ENCODE results near the gene HLCS.

HLCS gene

DNA sequence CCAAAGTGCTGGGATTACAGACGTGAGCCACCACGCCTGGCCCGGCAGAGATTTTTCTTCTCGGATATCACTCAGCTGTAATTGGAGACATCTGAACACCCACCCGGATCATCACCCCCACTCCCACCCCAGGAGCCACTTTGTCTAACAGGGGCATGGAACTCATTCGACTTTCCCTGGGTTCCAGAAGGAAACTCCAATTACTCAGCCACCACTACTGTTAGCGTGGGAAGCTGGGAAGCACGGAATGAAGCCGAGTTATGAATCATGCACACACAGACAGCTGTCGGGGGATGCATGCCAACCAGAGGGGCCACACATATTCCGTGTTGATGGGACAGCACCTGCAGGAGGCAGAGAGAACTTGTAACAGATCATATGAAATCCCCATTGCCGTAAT is 85.2 kb downstream of the HLCS start:
- no peak overlapping the region for H3K4me3 ChIP-seq (ENCODE audit: low read depth, low read length)
- no peaks in the 10 kb centered on the region for H3K9me3 ChIP-seq (ENCODE audit: control insufficient read depth, insufficient read depth, low read depth, low read length)
- CTCF ChIA-PET: interaction anchor here (0.6 kb wide), 1 partner anchor 44 kb away, joined by 3 read pairs; no protein-coding TSS in a partner anchor
- no peak overlapping the region for H3K27ac ChIP-seq (ENCODE audit: extremely low read depth, low read depth, low read length)
- H3K36me3 ChIP-seq (ENCODE audit: control insufficient read depth in 2 of 2, insufficient read depth in 1 of 2, low read length in 2 of 2): 0 out of 3 replicates have a peak, but pooled peaks cover 0 to 3% of the 10 kb centered on the region in 2 experiments
- POLR2A ChIA-PET: no interaction called here
- no peak for TF ChIP-seq ZNF114 (tag by site-specific recombination; IDR thresholded peaks at IDR 0.05)
- no peak for TF ChIP-seq BCL11B (tag by site-specific recombination; IDR thresholded peaks at IDR 0.05; ENCODE audit: low read depth)
- no peak for TF ChIP-seq ZNF768 (tag by site-specific recombination; IDR thresholded peaks at IDR 0.05)
- TF ChIP-seq ZBTB8A (tag by site-specific recombination; IDR thresholded peaks at IDR 0.05): no peak
- TF ChIP-seq EGR2 (tag by site-specific recombination; IDR thresholded peaks at IDR 0.05; ENCODE audit: low read depth): peak; percentile 63
- peak; percentile 38; the same call in 1 of the 2 replicates for TF ChIP-seq ZFHX2 (tag by site-specific recombination; conservative IDR thresholded peaks at IDR 0.05)
- peaks cover 10% of the 10 kb centered on the region for H3K4me1 ChIP-seq (ENCODE audit: control insufficient read depth, insufficient read depth, low read length)

GRCh38 chr21:36879827-36880226 is 86.6 kb downstream of the HLCS start:
- Histone ChIP-seq H3K27ac (ENCODE audit: extremely low read depth, low read depth, low read length) (no peak overlapping the region), H3K4me3 (ENCODE audit: low read depth, low read length) (no peak overlapping the region), H3K9me3 (ENCODE audit: control insufficient read depth, insufficient read depth, low read depth, low read length) (no peaks in the 10 kb centered on the region), H3K36me3 (ENCODE audit: control insufficient read depth in 2 of 2, insufficient read depth in 1 of 2, low read length in 2 of 2) (no peaks in the 10 kb centered on the region), H3K4me1 (ENCODE audit: control insufficient read depth, insufficient read depth, low read length) (peaks cover 10% of the 10 kb centered on the region)
- no peak for TF ChIP-seq KLF7 (tag by site-specific recombination; IDR thresholded peaks at IDR 0.05; ENCODE audit: borderline replicate concordance)
- no peak for TF ChIP-seq ZBTB10 (tag by site-specific recombination; IDR thresholded peaks at IDR 0.05)
- TF ChIP-seq ZNF837 (tag by site-specific recombination; IDR thresholded peaks at IDR 0.05): no peak
- TF ChIP-seq, protein P1, sequence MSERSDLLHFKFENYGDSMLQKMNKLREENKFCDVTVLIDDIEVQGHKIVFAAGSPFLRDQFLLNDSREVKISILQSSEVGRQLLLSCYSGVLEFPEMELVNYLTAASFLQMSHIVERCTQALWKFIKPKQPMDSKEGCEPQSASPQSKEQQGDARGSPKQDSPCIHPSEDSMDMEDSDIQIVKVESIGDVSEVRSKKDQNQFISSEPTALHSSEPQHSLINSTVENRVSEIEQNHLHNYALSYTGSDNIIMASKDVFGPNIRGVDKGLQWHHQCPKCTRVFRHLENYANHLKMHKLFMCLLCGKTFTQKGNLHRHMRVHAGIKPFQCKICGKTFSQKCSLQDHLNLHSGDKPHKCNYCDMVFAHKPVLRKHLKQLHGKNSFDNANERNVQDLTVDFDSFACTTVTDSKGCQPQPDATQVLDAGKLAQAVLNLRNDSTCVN (tag by site-specific recombination; optimal IDR thresholded peaks at IDR 0.05): no peak
- TF ChIP-seq ZNF426 (tag by site-specific recombination; IDR thresholded peaks at IDR 0.05): no peak
- TF ChIP-seq ZNF155 (tag by site-specific recombination; IDR thresholded peaks at IDR 0.05): no peak
- TF ChIP-seq, protein P2, sequence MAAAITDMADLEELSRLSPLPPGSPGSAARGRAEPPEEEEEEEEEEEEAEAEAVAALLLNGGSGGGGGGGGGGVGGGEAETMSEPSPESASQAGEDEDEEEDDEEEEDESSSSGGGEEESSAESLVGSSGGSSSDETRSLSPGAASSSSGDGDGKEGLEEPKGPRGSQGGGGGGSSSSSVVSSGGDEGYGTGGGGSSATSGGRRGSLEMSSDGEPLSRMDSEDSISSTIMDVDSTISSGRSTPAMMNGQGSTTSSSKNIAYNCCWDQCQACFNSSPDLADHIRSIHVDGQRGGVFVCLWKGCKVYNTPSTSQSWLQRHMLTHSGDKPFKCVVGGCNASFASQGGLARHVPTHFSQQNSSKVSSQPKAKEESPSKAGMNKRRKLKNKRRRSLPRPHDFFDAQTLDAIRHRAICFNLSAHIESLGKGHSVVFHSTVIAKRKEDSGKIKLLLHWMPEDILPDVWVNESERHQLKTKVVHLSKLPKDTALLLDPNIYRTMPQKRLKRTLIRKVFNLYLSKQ (tag by site-specific recombination; IDR thresholded peaks at IDR 0.05; ENCODE audit: borderline replicate concordance): no peak
- no peak for TF ChIP-seq SCRT1 (tag by site-specific recombination; IDR thresholded peaks at IDR 0.05; ENCODE audit: borderline replicate concordance)
- TF ChIP-seq OVOL3 (tag by site-specific recombination; IDR thresholded peaks at IDR 0.05): no peak
- TF ChIP-seq ZNF146 (tag by site-specific recombination; IDR thresholded peaks at IDR 0.05): no peak
- no peak for TF ChIP-seq ZNF677 (tag by site-specific recombination; IDR thresholded peaks at IDR 0.05)
- no peak for TF ChIP-seq ZNF362 (tag by site-specific recombination; IDR thresholded peaks at IDR 0.05)
- no peak for TF ChIP-seq ZSCAN4 (tag by site-specific recombination; IDR thresholded peaks at IDR 0.05)
- no peak for TF ChIP-seq PRDM6 (tag by site-specific recombination; IDR thresholded peaks at IDR 0.05)
- TF ChIP-seq ZNF830 (tag by site-specific recombination; IDR thresholded peaks at IDR 0.05; ENCODE audit: low read depth): no peak
- ChIA-PET POLR2A (no interaction called here), CTCF (no interaction called here)
